Esophagus squamous epithelium (tissue), 4 donors: ENCODE results near the gene LSMEM2.

Experiments
- POLR2A ChIP-seq, 4 donors: fragments of 450-650 bp; IDR thresholded peaks; one replicate each; pipeline ENCODE4 v1.6.1; 2017; ENCODE audit warnings: antibody characterized with exemption in 4 of 4, mild to moderate bottlenecking in 4 of 4, moderate library complexity in 3 of 4
- TF ChIP-seq, protein P1 (sequence below), 6 experiments: fragments of 450-650 bp in 4 of 6; fragments of 200-600 bp in 2 of 6; sonication (generic) in 2 of 6; IDR thresholded peaks; one replicate each; pipeline ENCODE4 v1.5.1; 2016 to 2019; ENCODE audit warnings: antibody characterized with exemption in 6 of 6, mild to moderate bottlenecking in 4 of 6, moderate library complexity in 4 of 6

DNA sequence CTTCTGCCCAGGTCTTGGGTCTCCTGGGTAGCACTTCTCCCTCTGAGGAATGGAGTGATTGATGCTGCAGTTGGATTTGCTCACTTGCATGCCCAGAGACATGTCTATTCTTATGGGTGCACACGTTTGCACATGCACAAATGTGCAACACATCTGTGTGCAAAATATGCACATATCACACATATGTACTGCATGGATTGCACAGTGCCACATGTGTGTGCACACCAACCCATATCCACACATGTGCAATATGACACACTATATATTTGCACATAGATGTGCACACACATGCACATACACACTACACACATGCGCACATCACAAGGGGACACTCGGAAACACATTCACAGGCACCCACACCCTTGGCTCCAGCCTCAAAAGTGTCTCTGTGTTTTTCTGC lies 10.6 kb upstream of the LSMEM2 start:
- no peak for TF ChIP-seq POLR2A (IDR thresholded peaks at IDR 0.05)
- TF ChIP-seq, protein P1, sequence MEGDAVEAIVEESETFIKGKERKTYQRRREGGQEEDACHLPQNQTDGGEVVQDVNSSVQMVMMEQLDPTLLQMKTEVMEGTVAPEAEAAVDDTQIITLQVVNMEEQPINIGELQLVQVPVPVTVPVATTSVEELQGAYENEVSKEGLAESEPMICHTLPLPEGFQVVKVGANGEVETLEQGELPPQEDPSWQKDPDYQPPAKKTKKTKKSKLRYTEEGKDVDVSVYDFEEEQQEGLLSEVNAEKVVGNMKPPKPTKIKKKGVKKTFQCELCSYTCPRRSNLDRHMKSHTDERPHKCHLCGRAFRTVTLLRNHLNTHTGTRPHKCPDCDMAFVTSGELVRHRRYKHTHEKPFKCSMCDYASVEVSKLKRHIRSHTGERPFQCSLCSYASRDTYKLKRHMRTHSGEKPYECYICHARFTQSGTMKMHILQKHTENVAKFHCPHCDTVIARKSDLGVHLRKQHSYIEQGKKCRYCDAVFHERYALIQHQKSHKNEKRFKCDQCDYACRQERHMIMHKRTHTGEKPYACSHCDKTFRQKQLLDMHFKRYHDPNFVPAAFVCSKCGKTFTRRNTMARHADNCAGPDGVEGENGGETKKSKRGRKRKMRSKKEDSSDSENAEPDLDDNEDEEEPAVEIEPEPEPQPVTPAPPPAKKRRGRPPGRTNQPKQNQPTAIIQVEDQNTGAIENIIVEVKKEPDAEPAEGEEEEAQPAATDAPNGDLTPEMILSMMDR (IDR thresholded peaks at IDR 0.05): no peak
